Stimulated activated CD4-positive, alpha-beta T cell treated with anti-CD3 and anti-CD28 coated beads, Interleukin-1b, Interleukin-23, amount 100 ng/mL, for 4 hours (primary cell): ENCODE data around the gene P3H1.
"Not testable (repeated sequence)": the region's sequence is repeated elsewhere in the genome, so short reads cannot be mapped to it uniquely, and the experiment has no call there.

Source experiments
- DNase-seq, 2 donors: peaks; one replicate each; pipeline ENCODE4 v3.0.0-alpha.2; 2020; ENCODE audit warnings: low read depth in 2 of 2

P3H1 gene

GRCh38 chr1:42773420-42773819 is 6.6 kb upstream of the P3H1 start:
- no peak for DNase-seq

GRCh38 chr1:42769811-42770210 is 3.0 kb upstream of the P3H1 start:
- no peak for DNase-seq

GRCh38 chr1:42768172-42768571 is 1.3 kb upstream of the P3H1 start:
- DNase-seq: no peak

- DNase-seq: no peak
Observed at GRCh38 chr1:42767510-42768000, 727 bp upstream of the P3H1 start.

- peak; percentile 31 to 51 for DNase-seq
Observed at GRCh38 chr1:42765832-42766740, 742 bp downstream of the P3H1 start.

GRCh38 chr1:42765269-42765668 is 1.6 kb downstream of the P3H1 start:
- DNase-seq: no peak

GRCh38 chr1:42762269-42762668 is 4.6 kb downstream of the P3H1 start:
- no peak for DNase-seq

- DNase-seq: no peak
Observed at GRCh38 chr1:42761567-42761966, 5.3 kb downstream of the P3H1 start.

- DNase-seq: no peak
Observed at GRCh38 chr1:42759114-42759513, 7.7 kb downstream of the P3H1 start.

GRCh38 chr1:42758641-42759040 is 8.2 kb downstream of the P3H1 start:
- DNase-seq: no peak

- DNase-seq: no peak
Observed at GRCh38 chr1:42757892-42758275, 8.9 kb downstream of the P3H1 start.

GRCh38 chr1:42756956-42757891 is 9.6 kb downstream of the P3H1 start:
- no peak for DNase-seq

GRCh38 chr1:42753070-42753469 is 13.8 kb downstream of the P3H1 start:
- DNase-seq: no peak

- no peak for DNase-seq
Observed at GRCh38 chr1:42752284-42752683, 14.5 kb downstream of the P3H1 start.

GRCh38 chr1:42751511-42752070 is 15.2 kb downstream of the P3H1 start:
- not testable (repeated sequence) for DNase-seq

- DNase-seq: no peak
Observed at GRCh38 chr1:42750041-42750440, 16.8 kb downstream of the P3H1 start.

GRCh38 chr1:42748461-42749410 is 18.1 kb downstream of the P3H1 start:
- DNase-seq: no peak

- no peak for DNase-seq
Observed at GRCh38 chr1:42748021-42748420, 18.8 kb downstream of the P3H1 start.

- peak; percentile 30 to 45 for DNase-seq
Observed at GRCh38 chr1:42747125-42747524, 19.7 kb downstream of the P3H1 start.

- no peak for DNase-seq
Observed at GRCh38 chr1:42746436-42747105, 20.3 kb downstream of the P3H1 start.
